OCI-LY7 (cell line): ENCODE results near the gene FHIT.

Experiments used
- CTCF ChIP-seq: fragments of 200-600 bp; sonication (generic); conservative IDR thresholded peaks from 2 replicates; pipeline ENCODE4 v1.5.1; 2014; ENCODE audit warnings: mild to moderate bottlenecking, antibody characterized with exemption, low read length, moderate library complexity, mixed read lengths
- EZH2phosphoT487 ChIP-seq: fragments of 200-600 bp; sonication (generic); IDR thresholded peaks from 2 replicates; pipeline ENCODE4 v1.6.1; 2018; ENCODE audit warnings: low read depth, borderline replicate concordance, mild to moderate bottlenecking, mixed run types, antibody characterized with exemption, low read length, moderate library complexity, mixed read lengths

GRCh38 chr3:61278713-61279112 is 27.5 kb upstream of the FHIT start:
- no peak for TF ChIP-seq EZH2phosphoT487
- no peak for TF ChIP-seq CTCF
